Testis (tissue), 2 donors: ENCODE results near the gene BTN1A1.

Source experiments
- CTCF ChIP-seq, 3 experiments: fragments of 450-650 bp in 2 of 3; fragments of 200-600 bp in 1 of 3; sonication (generic) in 1 of 3; IDR thresholded peaks; one replicate each; pipeline ENCODE4 v1.5.1; 2016 to 2019; ENCODE audit warnings: antibody characterized with exemption in 3 of 3, mild to moderate bottlenecking in 2 of 3, moderate library complexity in 1 of 3
- POLR2A ChIP-seq: fragments of 450-650 bp; IDR thresholded peaks from one replicate; pipeline ENCODE4 v1.6.1; 2017; ENCODE audit warnings: antibody characterized with exemption, mild to moderate bottlenecking, moderate library complexity

- TF ChIP-seq CTCF (IDR thresholded peaks at IDR 0.05) = no peak
- TF ChIP-seq POLR2A = no peak
Measured at GRCh38 chr6:26544473-26544872, 44.4 kb downstream of the BTN1A1 start.
